Esophagus muscularis mucosa (tissue), 4 donors: ENCODE results near the gene STAT6. TPM values are rescaled to one million over a fixed set of nuclear protein-coding genes. Genes with fewer than 3 reads are reported as not detected.

Source experiments
- DNase-seq: peaks from one replicate; pipeline ENCODE4 v3.0.0-alpha.2; 2017; ENCODE audit errors: extremely low spot score
- H3K27ac ChIP-seq, 4 donors: fragments of 200-600 bp; sonication (generic); replicated peaks in 1 of 4; 1 replicate in 3 of 4; 2 replicates in 1 of 4; pipeline ENCODE4 v1.5.1; 2016 to 2019; ENCODE audit warnings: mild to moderate bottlenecking in 1 of 4
- H3K27me3 ChIP-seq, 4 donors: fragments of 200-600 bp; sonication (generic); one replicate each; pipeline versions ENCODE4 v1.5.1 to v1.6.0; 2016 to 2019
- H3K36me3 ChIP-seq, 4 donors: fragments of 200-600 bp; sonication (generic); one replicate each; pipeline ENCODE4 v1.5.1; 2016 to 2019
- H3K4me1 ChIP-seq, 4 donors: fragments of 200-600 bp; sonication (generic); one replicate each; pipeline ENCODE4 v1.5.1; 2016 to 2019
- H3K4me3 ChIP-seq, 4 donors: fragments of 200-600 bp; sonication (generic); 1 replicate in 2 of 4; 2 replicates in 2 of 4; pipeline ENCODE4 v1.5.1; 2016 to 2019; ENCODE audit warnings: mild to moderate bottlenecking in 4 of 4, moderate library complexity in 1 of 4
- H3K9me3 ChIP-seq, 4 donors: fragments of 200-600 bp; sonication (generic); 1 replicate in 3 of 4; 2 replicates in 1 of 4; pipeline ENCODE4 v1.5.1; 2016 to 2019
- CTCF ChIP-seq, 3 experiments: fragments of 200-600 bp in 2 of 3; fragments of 450-650 bp in 1 of 3; sonication (generic) in 2 of 3; IDR thresholded peaks; one replicate each; pipeline ENCODE4 v1.5.1; 2017 to 2019; ENCODE audit warnings: antibody characterized with exemption in 3 of 3, mild to moderate bottlenecking in 2 of 3, moderate library complexity in 1 of 3
- EP300 ChIP-seq: sonication (generic); formaldehyde crosslinking; IDR thresholded peaks from one replicate; pipeline ENCODE4 v1.6.1; 2017; ENCODE audit warnings: antibody characterized with exemption
- POLR2A ChIP-seq: fragments of 450-650 bp; IDR thresholded peaks from one replicate; pipeline ENCODE4 v1.6.1; 2017; ENCODE audit warnings: antibody characterized with exemption, moderate library complexity, mild to moderate bottlenecking, low read depth
- POLR2AphosphoS5 ChIP-seq, 2 donors: sonication (generic); formaldehyde crosslinking; IDR thresholded peaks; one replicate each; pipeline ENCODE4 v1.6.1; 2017; ENCODE audit warnings: antibody characterized with exemption in 2 of 2
- WGBS: methylation state at CpG from one replicate; pipeline ENCODE4 v1.1.5; 2018; 5-methylcytosine and 5-hydroxymethylcytosine counted together
- intact Hi-C: fragments of 100-400 bp; cut with DNase I; formaldehyde crosslinking; loops from one replicate; pipeline ENCODE4 v1.15.1; 2023
- total RNA-seq, 4 donors: library from RNA; depleted of rRNA; stranded (reverse); fragments of >200 nt; gene quantifications; one replicate each; pipeline versions ENCODE4 v1.1.0 to v1.2.1, GENCODE V29; 2016

Gene STAT6
- total RNA-seq, 4 donors from 2014 or later, result 111 to 168 (median 157) TPM

GRCh38 chr12:57127726-57128518 is 16.8 kb upstream of the STAT6 start, which contains the start of gene LRP1:
TSS of gene LRP1 (plus strand) at chr12:57128483. CDS start at chr12:57128965, 482 bp downstream.
- WGBS, result under 1% methylated on average over 23 of the region's 57 CpGs
- no peaks in the 10 kb centered on the region for H3K9me3 ChIP-seq
- peak; percentile 82 to 93 for TF ChIP-seq POLR2AphosphoS5 (IDR thresholded peaks at IDR 0.05)
- TF ChIP-seq POLR2A, result peak; percentile 56
- no peak for TF ChIP-seq CTCF (IDR thresholded peaks at IDR 0.05)
- no peaks in the 10 kb centered on the region for H3K36me3 ChIP-seq
- peaks cover 21 to 55% (median 52%) of the 10 kb centered on the region in 4 donors for H3K4me1 ChIP-seq
- DNase-seq, result peak; percentile 97
- intact Hi-C loops, result loop anchor here (2.0 kb wide), 1 partner anchor 47 kb away; no protein-coding TSS in a partner anchor
- H3K4me3 ChIP-seq, result peak within 1 kb of the TSS; percentile 73 to 89 (median 88)
- H3K27me3 ChIP-seq, result peaks cover 0 to 2% (median 0%) of the 10 kb centered on the region in 4 donors
- H3K27ac ChIP-seq, result peak within 1 kb of the TSS; percentile 95 to 99 (median 99)

GRCh38 chr12:57127101-57127725 is 16.1 kb upstream of the STAT6 start:
- TF ChIP-seq CTCF (IDR thresholded peaks at IDR 0.05), result peak; percentile 22 to 33 (median 23)
- no peak for TF ChIP-seq POLR2AphosphoS5 (IDR thresholded peaks at IDR 0.05)
- Histone ChIP-seq H3K9me3 (no peaks in the 10 kb centered on the region), H3K4me1 (peaks cover 15 to 48% (median 45%) of the 10 kb centered on the region in 4 donors), H3K4me3 (peak overlapping the region; percentile 73 to 89 (median 88)), H3K36me3 (no peaks in the 10 kb centered on the region), H3K27ac (peak overlapping the region; percentile 95 to 99 (median 99)), H3K27me3 (peaks cover 0 to 2% (median 0%) of the 10 kb centered on the region in 4 donors)
- intact Hi-C loops, result loop anchor here (2.0 kb wide), 1 partner anchor 48 kb away; no protein-coding TSS in a partner anchor
- DNase-seq, result no peak
- 4% methylated on average over 14 of the region's 26 CpGs for WGBS

- H3K9me3 ChIP-seq, result no peaks in the 10 kb centered on the region
- peak overlapping the region in 1 of 4 donors; percentile 88 for H3K4me3 ChIP-seq
- peaks cover 0 to 2% (median 0%) of the 10 kb centered on the region in 4 donors for H3K27me3 ChIP-seq
- H3K27ac ChIP-seq, result peak overlapping the region; percentile 95 to 99 (median 99)
- DNase-seq, result no peak
- intact Hi-C loops, result loop anchor here (2.0 kb wide), 1 partner anchor 48 kb away; no protein-coding TSS in a partner anchor
- H3K4me1 ChIP-seq, result peaks cover 9 to 41% (median 38%) of the 10 kb centered on the region in 4 donors
- WGBS, result 56% methylated on average over 7 of the region's 7 CpGs
- TF ChIP-seq POLR2A (no peak), POLR2AphosphoS5 (IDR thresholded peaks at IDR 0.05) (no peak), EP300 (no peak), CTCF (IDR thresholded peaks at IDR 0.05) (no peak)
- no peaks in the 10 kb centered on the region for H3K36me3 ChIP-seq
These were observed 15.4 kb upstream of the STAT6 start for GRCh38 chr12:57126561-57126960.

- Histone ChIP-seq H3K4me1 (peaks cover 4 to 36% (median 33%) of the 10 kb centered on the region in 4 donors), H3K27me3 (peaks cover 0 to 2% (median 0%) of the 10 kb centered on the region in 4 donors), H3K36me3 (no peaks in the 10 kb centered on the region), H3K27ac (no peak overlapping the region), H3K4me3 (no peak overlapping the region), H3K9me3 (no peaks in the 10 kb centered on the region)
- TF ChIP-seq CTCF (IDR thresholded peaks at IDR 0.05) (no peak), POLR2AphosphoS5 (IDR thresholded peaks at IDR 0.05) (no peak)
- 89% methylated on average over 11 of the region's 11 CpGs for WGBS
- DNase-seq, result no peak
- intact Hi-C loops, result loop anchor here (2.0 kb wide), 1 partner anchor 49 kb away; no protein-coding TSS in a partner anchor
These were observed 14.9 kb upstream of the STAT6 start for GRCh38 chr12:57126061-57126460.
